GM23338 (cell line): Measurements from ENCODE around the gene BANP.

Experiments
- CREB1 ChIP-seq: fragments of 250-450 bp; sonication (Bioruptor Pico); IDR thresholded peaks from 2 replicates; pipeline ENCODE4 v1.5.0; 2020; ENCODE audit warnings: low read depth, mild to moderate bottlenecking, moderate library complexity
- TF ChIP-seq, protein P1 (sequence below), 2 experiments: fragments of 200-600 bp in 1 of 2; sonication (generic) in 1 of 2; conservative IDR thresholded peaks; 2 replicates each; pipeline versions ENCODE4 v1.5.1 to v1.6.1; 2016 to 2017; ENCODE audit warnings: antibody characterized with exemption in 2 of 2, low read depth in 2 of 2, mild to moderate bottlenecking in 2 of 2, moderate library complexity in 1 of 2

DNA sequence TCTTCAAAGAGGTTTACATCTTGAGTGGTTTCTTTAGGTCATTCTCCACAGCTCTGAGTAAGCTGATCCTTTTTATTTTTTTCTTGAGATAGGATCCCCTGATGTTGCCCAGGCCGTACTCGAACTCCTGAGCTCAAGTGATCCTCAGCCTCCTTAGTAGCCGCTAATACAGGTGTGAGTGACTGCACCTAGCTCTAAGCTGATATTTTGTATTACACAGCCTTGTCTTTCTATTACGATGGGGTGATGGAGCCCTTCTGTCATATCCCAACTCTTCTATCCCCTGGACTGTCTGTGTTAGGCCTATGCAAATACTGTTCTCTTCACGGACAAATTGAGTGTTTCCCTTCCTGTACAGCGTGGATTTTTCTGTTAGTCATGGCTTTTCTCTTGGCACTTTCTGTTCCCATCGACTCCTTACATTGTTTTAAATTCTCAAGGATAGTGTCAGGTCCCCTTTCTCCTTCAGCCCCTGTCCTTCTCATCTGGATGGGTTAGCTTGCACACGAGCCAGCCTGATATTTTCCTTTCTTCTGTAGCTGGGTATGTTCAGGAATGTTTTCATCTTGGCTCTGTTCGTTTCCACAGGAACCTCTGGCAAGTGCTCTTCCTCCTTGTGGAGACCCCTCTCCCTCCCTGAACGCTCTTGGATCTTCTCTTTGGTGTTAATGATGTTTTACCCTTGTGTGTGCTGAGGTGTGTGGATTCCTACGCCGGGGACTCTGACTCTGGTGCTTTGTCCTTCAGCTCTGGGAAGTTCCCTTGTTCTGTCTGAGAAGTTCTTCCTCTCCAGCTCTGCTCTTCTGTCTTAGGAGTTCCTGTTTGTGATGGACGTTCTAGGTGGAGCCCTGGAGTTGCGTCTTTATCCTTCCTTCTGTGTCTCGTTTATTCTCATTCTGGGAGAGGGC is 2.3 kb downstream of the BANP start:
- TF ChIP-seq, protein P1, sequence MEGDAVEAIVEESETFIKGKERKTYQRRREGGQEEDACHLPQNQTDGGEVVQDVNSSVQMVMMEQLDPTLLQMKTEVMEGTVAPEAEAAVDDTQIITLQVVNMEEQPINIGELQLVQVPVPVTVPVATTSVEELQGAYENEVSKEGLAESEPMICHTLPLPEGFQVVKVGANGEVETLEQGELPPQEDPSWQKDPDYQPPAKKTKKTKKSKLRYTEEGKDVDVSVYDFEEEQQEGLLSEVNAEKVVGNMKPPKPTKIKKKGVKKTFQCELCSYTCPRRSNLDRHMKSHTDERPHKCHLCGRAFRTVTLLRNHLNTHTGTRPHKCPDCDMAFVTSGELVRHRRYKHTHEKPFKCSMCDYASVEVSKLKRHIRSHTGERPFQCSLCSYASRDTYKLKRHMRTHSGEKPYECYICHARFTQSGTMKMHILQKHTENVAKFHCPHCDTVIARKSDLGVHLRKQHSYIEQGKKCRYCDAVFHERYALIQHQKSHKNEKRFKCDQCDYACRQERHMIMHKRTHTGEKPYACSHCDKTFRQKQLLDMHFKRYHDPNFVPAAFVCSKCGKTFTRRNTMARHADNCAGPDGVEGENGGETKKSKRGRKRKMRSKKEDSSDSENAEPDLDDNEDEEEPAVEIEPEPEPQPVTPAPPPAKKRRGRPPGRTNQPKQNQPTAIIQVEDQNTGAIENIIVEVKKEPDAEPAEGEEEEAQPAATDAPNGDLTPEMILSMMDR (conservative IDR thresholded peaks at IDR 0.05; ENCODE audit: low read depth in 2 of 2) = no peak
- TF ChIP-seq CREB1 (CRISPR knock-in tag) = no peak
